ENCODE data around the gene TNFSF13.
A peak's percentile ranks its signal among the peaks of the same experiment; 100 is the strongest.

TNFSF13 gene

GRCh38 chr17:7576432-7576937 lies 17.9 kb downstream of the TNFSF13 start:
- no peaks in the 10 kb centered on the region for H3K27me3 ChIP-seq (ENCODE audit: control insufficient read depth, insufficient read depth, low read length)
- H3K4me3 ChIP-seq (ENCODE audit: low read depth, low read length), result no peak overlapping the region
- peak overlapping the region; percentile 98 for H3K27ac ChIP-seq (ENCODE audit: low read depth, low read length)
- H3K9me3 ChIP-seq (ENCODE audit: control insufficient read depth, insufficient read depth, low read length), result no peaks in the 10 kb centered on the region
- peaks cover 8% of the 10 kb centered on the region for H3K4me1 ChIP-seq (ENCODE audit: control insufficient read depth, insufficient read depth, low read length)
- no peak overlapping the region for H3K9ac ChIP-seq (ENCODE audit: low read depth, low read length)
- H3K36me3 ChIP-seq (ENCODE audit: control insufficient read depth, insufficient read depth, low read length), result peaks cover 55% of the 10 kb centered on the region

GRCh38 chr17:7577327-7578199 lies 19.0 kb downstream of the TNFSF13 start:
- H3K4me1 ChIP-seq (ENCODE audit: control insufficient read depth, insufficient read depth, low read length), result peaks cover 10% of the 10 kb centered on the region
- H3K27ac ChIP-seq (ENCODE audit: low read depth, low read length), result no peak overlapping the region
- no peak overlapping the region for H3K4me3 ChIP-seq (ENCODE audit: low read depth, low read length)
- no peaks in the 10 kb centered on the region for H3K9me3 ChIP-seq (ENCODE audit: control insufficient read depth, insufficient read depth, low read length)
- H3K27me3 ChIP-seq (ENCODE audit: control insufficient read depth, insufficient read depth, low read length), result no peaks in the 10 kb centered on the region
- peaks cover 54% of the 10 kb centered on the region for H3K36me3 ChIP-seq (ENCODE audit: control insufficient read depth, insufficient read depth, low read length)
- H3K9ac ChIP-seq (ENCODE audit: low read depth, low read length), result no peak overlapping the region

- peaks cover 49% of the 10 kb centered on the region for H3K36me3 ChIP-seq (ENCODE audit: control insufficient read depth, insufficient read depth, low read length)
- no peaks in the 10 kb centered on the region for H3K27me3 ChIP-seq (ENCODE audit: control insufficient read depth, insufficient read depth, low read length)
- peaks cover 20% of the 10 kb centered on the region for H3K4me1 ChIP-seq (ENCODE audit: control insufficient read depth, insufficient read depth, low read length)
- H3K9ac ChIP-seq (ENCODE audit: low read depth, low read length), result no peak within 1 kb of the TSS
- peak within 1 kb of the TSS; percentile 74 for H3K27ac ChIP-seq (ENCODE audit: low read depth, low read length)
- no peak within 1 kb of the TSS for H3K4me3 ChIP-seq (ENCODE audit: low read depth, low read length)
- H3K9me3 ChIP-seq (ENCODE audit: control insufficient read depth, insufficient read depth, low read length), result no peaks in the 10 kb centered on the region
Measured at GRCh38 chr17:7579001-7579833, 20.7 kb downstream of the TNFSF13 start, which contains the start of gene CD68. Gene CD68 (plus strand): TSS chr17:7579638. CDS start chr17:7579678, 40 bp downstream.

DNA sequence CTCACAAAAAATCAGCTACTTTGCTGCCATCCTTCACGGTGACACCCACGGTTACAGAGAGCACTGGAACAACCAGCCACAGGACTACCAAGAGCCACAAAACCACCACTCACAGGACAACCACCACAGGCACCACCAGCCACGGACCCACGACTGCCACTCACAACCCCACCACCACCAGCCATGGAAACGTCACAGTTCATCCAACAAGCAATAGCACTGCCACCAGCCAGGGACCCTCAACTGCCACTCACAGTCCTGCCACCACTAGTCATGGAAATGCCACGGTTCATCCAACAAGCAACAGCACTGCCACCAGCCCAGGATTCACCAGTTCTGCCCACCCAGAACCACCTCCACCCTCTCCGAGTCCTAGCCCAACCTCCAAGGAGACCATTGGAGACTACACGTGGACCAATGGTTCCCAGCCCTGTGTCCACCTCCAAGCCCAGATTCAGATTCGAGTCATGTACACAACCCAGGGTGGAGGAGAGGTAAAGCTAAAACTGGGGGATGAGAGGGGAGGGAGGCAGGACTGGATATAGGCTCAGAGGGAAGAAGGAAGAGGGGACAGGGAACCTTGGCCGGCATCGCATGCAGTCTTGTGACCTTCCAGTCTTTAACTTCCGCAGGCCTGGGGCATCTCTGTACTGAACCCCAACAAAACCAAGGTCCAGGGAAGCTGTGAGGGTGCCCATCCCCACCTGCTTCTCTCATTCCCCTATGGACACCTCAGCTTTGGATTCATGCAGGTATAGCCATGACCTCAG lies 21.5 kb downstream of the TNFSF13 start:
- Histone ChIP-seq H3K4me3 (ENCODE audit: low read depth, low read length) (no peak overlapping the region), H3K36me3 (ENCODE audit: control insufficient read depth, insufficient read depth, low read length) (peaks cover 41% of the 10 kb centered on the region), H3K27ac (ENCODE audit: low read depth, low read length) (peak overlapping the region; percentile 74), H3K27me3 (ENCODE audit: control insufficient read depth, insufficient read depth, low read length) (no peaks in the 10 kb centered on the region), H3K9ac (ENCODE audit: low read depth, low read length) (no peak overlapping the region), H3K4me1 (ENCODE audit: control insufficient read depth, insufficient read depth, low read length) (peaks cover 16% of the 10 kb centered on the region; the same call in 1 of the 2 replicates), H3K9me3 (ENCODE audit: control insufficient read depth, insufficient read depth, low read length) (no peaks in the 10 kb centered on the region)

DNA sequence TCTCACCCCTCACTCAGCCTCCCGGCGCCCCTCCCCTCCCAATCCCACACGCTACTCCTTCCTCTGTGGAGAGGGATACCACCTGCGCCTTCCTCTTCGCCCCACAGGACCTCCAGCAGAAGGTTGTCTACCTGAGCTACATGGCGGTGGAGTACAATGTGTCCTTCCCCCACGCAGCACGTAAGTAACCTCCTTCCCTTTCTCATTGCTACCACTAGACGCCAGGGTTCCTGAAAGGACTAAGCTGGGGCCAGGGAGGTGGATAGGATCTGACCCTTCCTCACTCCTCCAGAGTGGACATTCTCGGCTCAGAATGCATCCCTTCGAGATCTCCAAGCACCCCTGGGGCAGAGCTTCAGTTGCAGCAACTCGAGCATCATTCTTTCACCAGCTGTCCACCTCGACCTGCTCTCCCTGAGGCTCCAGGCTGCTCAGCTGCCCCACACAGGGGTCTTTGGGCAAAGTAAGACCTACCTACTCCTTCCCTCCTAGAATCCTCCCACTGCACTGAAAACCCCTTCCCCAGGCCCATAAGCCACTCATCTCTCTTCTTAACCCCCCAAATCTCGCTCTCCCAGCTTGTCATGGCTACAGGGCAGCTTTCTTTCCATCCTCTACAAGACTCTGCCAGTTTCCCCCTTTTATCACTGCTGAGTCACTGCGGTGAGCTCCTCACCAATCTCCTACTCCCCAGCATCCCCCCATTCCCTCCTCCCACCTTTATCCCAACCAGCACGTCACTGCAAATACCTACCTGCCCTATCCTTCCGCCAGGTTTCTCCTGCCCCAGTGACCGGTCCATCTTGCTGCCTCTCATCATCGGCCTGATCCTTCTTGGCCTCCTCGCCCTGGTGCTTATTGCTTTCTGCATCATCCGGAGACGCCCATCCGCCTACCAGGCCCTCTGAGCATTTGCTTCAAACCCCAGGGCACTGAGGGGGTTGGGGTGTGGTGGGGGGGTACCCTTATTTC lies 22.3 kb downstream of the TNFSF13 start:
- Histone ChIP-seq H3K27ac (ENCODE audit: low read depth, low read length) (peak overlapping the region; percentile 50), H3K4me3 (ENCODE audit: low read depth, low read length) (no peak overlapping the region), H3K9ac (ENCODE audit: low read depth, low read length) (no peak overlapping the region), H3K4me1 (ENCODE audit: control insufficient read depth, insufficient read depth, low read length) (peaks cover 15% of the 10 kb centered on the region; the same call in 1 of the 2 replicates), H3K36me3 (ENCODE audit: control insufficient read depth, insufficient read depth, low read length) (peaks cover 37% of the 10 kb centered on the region), H3K9me3 (ENCODE audit: control insufficient read depth, insufficient read depth, low read length) (no peaks in the 10 kb centered on the region), H3K27me3 (ENCODE audit: control insufficient read depth, insufficient read depth, low read length) (no peaks in the 10 kb centered on the region)

DNA sequence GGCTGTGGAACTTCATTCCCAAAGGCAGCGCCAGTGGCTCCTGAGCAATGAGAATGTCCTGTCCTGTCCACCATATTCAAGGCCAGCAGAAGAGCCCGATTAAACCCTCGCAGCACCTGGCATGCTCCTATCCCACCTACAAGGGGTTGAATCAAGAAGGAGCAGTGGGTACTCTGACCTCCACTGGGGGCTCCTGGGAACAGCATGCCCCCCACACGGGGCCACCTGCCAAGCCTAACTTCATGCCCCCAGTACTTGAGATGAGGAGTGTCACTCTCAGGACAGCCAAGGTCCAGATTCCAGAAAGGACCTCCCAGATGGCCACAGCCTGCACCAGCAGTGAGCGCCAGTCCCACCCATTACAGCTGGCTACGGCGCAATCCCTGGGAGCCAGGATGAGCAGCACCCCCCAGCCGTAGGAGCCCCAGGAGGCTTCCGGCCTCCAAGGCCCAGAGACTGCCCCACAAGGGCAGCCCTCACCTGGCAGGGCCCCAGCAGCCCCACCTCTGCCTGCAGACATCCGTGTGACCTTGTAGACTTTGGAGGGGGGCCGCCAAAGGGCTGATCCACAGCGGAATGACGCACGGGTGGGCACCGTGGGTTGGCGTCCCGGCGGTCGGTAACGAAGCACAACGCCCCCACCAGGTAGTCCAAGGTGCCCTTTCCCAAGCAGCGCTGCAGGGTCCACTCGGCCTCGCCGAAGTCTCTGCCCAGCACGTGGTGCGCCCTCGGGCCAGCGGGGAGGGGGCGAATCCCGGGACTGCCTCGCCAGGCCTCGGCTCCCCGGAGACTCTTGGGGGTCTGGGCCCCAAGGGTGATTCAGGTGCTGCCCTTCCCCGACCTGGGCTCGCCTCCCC lies 24.1 kb downstream of the TNFSF13 start:
- peaks cover 15% of the 10 kb centered on the region; the same call in 1 of the 2 replicates for H3K4me1 ChIP-seq (ENCODE audit: control insufficient read depth, insufficient read depth, low read length)
- H3K27me3 ChIP-seq (ENCODE audit: control insufficient read depth, insufficient read depth, low read length), result no peaks in the 10 kb centered on the region
- peak overlapping the region; percentile 98 for H3K9ac ChIP-seq (ENCODE audit: low read depth, low read length)
- H3K9me3 ChIP-seq (ENCODE audit: control insufficient read depth, insufficient read depth, low read length), result no peaks in the 10 kb centered on the region
- H3K27ac ChIP-seq (ENCODE audit: low read depth, low read length), result peak overlapping the region; percentile 100
- peak overlapping the region; percentile 81 for H3K4me3 ChIP-seq (ENCODE audit: low read depth, low read length)
- peaks cover 30% of the 10 kb centered on the region for H3K36me3 ChIP-seq (ENCODE audit: control insufficient read depth, insufficient read depth, low read length)

DNA sequence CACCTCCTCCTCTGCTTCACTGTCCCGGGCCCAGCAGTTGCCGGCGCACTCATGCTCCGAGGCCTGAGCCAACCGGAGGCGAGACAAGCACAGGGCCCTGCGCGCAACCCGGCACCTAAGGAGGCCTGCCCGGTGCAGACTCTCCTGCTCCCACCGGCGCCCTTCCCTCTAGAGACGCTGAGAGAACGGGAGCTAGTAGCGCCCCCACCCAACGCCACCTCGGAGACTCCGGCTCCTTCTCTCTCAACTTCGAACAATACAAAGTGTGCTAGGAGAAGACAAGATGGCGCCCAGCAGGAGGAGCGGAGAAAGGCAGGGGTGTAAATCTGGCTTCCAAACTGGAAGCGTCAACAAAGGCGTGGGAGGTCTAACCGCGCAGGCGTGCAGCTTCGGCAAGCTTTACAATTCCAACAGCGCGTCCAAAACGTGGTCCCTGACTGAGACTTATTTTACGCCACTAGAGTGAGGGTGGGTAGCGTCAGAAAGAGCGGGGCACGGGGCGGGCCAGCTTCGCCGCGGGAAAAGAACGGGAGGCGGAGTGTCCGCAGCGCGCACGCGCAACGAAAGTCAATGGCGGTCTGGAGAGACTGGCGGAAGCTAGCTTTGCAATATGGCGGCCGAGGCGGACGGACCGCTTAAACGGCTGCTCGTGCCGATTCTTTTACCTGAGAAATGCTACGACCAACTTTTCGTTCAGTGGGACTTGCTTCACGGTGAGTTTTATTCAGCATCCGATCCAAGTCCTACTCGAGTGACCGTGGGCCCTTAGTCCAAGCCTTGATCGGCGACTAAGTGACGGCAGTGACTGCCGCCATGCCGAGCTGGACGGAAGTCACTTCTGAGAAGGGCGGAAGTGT lies 24.9 kb downstream of the TNFSF13 start, which contains the start of gene MPDU1:
Gene MPDU1, plus strand, starts transcription at position 600 of the 857 bp plus-strand sequence. Its CDS starts 11 bp downstream, at position 611.
- no peaks in the 10 kb centered on the region for H3K9me3 ChIP-seq (ENCODE audit: control insufficient read depth, insufficient read depth, low read length)
- peak within 1 kb of the TSS; percentile 98 for H3K9ac ChIP-seq (ENCODE audit: low read depth, low read length)
- peak within 1 kb of the TSS; percentile 81 for H3K4me3 ChIP-seq (ENCODE audit: low read depth, low read length)
- H3K4me1 ChIP-seq (ENCODE audit: control insufficient read depth, insufficient read depth, low read length), result peaks cover 15% of the 10 kb centered on the region; the same call in 1 of the 2 replicates
- peak within 1 kb of the TSS; percentile 100 for H3K27ac ChIP-seq (ENCODE audit: low read depth, low read length)
- no peaks in the 10 kb centered on the region for H3K27me3 ChIP-seq (ENCODE audit: control insufficient read depth, insufficient read depth, low read length)
- H3K36me3 ChIP-seq (ENCODE audit: control insufficient read depth, insufficient read depth, low read length), result peaks cover 26% of the 10 kb centered on the region

DNA sequence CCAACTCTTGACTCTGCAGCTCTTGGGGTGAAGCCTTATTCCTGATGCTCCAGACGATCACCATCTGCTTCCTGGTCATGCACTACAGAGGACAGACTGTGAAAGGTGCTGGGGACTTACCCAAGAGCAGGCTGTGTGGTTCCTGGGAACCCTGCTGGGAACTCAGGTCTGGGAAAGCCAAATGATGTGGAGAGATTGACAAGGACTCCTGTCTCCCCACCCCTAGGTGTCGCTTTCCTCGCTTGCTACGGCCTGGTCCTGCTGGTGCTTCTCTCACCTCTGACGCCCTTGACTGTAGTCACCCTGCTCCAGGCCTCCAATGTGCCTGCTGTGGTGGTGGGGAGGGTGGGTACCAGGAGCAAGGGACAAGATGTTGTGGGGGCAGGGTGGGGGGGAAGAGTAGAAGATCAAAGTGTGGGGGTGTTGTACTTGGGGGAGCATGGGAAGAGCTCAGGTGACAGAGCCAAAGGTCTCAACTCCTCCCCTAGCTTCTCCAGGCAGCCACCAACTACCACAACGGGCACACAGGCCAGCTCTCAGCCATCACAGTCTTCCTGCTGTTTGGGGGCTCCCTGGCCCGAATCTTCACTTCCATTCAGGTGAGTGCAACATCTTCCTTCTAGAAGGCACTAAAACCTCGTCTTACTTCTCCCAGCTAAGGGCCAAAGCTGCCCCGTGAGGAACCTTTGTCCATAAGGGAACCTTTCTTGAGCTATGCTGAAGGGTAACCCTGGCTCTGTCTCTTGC lies 28.3 kb downstream of the TNFSF13 start:
- H3K9ac ChIP-seq (ENCODE audit: low read depth, low read length), result no peak overlapping the region
- no peak overlapping the region for H3K27ac ChIP-seq (ENCODE audit: low read depth, low read length)
- no peak overlapping the region for H3K4me3 ChIP-seq (ENCODE audit: low read depth, low read length)
- H3K4me1 ChIP-seq (ENCODE audit: control insufficient read depth, insufficient read depth, low read length), result peaks cover 29% of the 10 kb centered on the region
- H3K36me3 ChIP-seq (ENCODE audit: control insufficient read depth, insufficient read depth, low read length), result peaks cover 28% of the 10 kb centered on the region
- no peaks in the 10 kb centered on the region for H3K9me3 ChIP-seq (ENCODE audit: control insufficient read depth, insufficient read depth, low read length)
- no peaks in the 10 kb centered on the region for H3K27me3 ChIP-seq (ENCODE audit: control insufficient read depth, insufficient read depth, low read length)
